Caco-2 (cell line): ENCODE data around the gene CTDSPL. TPM values are rescaled to one million over a fixed set of nuclear protein-coding genes. Genes with fewer than 3 reads are reported as not detected.

Source experiments
- BruUV-seq: library from RNA; stranded (reverse); fragments of 400-500 nt; replicated peaks from 2 replicates; lab custom pipeline; 2021; lab: Mats Ljungman, UMichigan
- CTCF ChIA-PET: fragments of 300-600 bp; sonication (Branson Sonifier 250); formaldehyde crosslinking; loops from one replicate; lab custom pipeline; 2022; ENCODE audit warnings: antibody characterized with exemption; lab: Charles Lee
- POLR2A ChIA-PET: fragments of 300-600 bp; sonication (Branson Sonifier 250); formaldehyde crosslinking; loops from one replicate; lab custom pipeline; 2022; ENCODE audit warnings: antibody characterized with exemption; lab: Charles Lee
- DNase-seq, 2 experiments: peaks; one replicate each; pipeline versions ENCODE4 v3.0.0 to v3.0.0-alpha.2; 2020 to 2022
- H3K27me3 ChIP-seq: replicated peaks from 2 replicates; pipeline ENCODE4 v1.6.0; 2011; ENCODE audit warnings: low read length; ENCODE audit not compliant: control insufficient read depth, insufficient read depth
- H3K36me3 ChIP-seq: 2 replicates; pipeline ENCODE4 v1.5.1; 2011; ENCODE audit warnings: low read length; ENCODE audit not compliant: control insufficient read depth, insufficient read depth
- H3K4me1 ChIP-seq: fragments of 250-450 bp; sonication (Bioruptor Pico); 2 replicates; pipeline ENCODE4 v1.5.1; 2020; ENCODE audit warnings: mild to moderate bottlenecking
- H3K4me3 ChIP-seq: 2 replicates; pipeline ENCODE4 v1.5.1; 2011; ENCODE audit warnings: low read depth, mild to moderate bottlenecking, control low read depth, low read length
- H3K9me3 ChIP-seq: fragments of 250-450 bp; sonication (Bioruptor Pico); 2 replicates; pipeline ENCODE4 v1.5.1; 2020; ENCODE audit warnings: mild to moderate bottlenecking, moderate library complexity
- H3K27ac Mint-ChIP-seq: one replicate; pipeline ENCODE4 v1.8.0; 2022; ENCODE audit warnings: mixed read lengths; ENCODE audit not compliant: unreplicated experiment
- H3K27me3 Mint-ChIP-seq: one replicate; pipeline ENCODE4 v1.8.0; 2022; ENCODE audit warnings: mixed read lengths; ENCODE audit not compliant: insufficient read depth, unreplicated experiment
- H3K36me3 Mint-ChIP-seq: one replicate; pipeline ENCODE4 v1.8.0; 2022; ENCODE audit warnings: mild to moderate bottlenecking, mixed read lengths; ENCODE audit not compliant: insufficient read depth, unreplicated experiment
- H3K4me1 Mint-ChIP-seq: one replicate; pipeline ENCODE4 v1.8.0; 2022; ENCODE audit warnings: low read depth, mixed read lengths; ENCODE audit not compliant: unreplicated experiment
- H3K4me3 Mint-ChIP-seq: one replicate; pipeline ENCODE4 v1.8.0; 2022; ENCODE audit warnings: mild to moderate bottlenecking, moderate library complexity, mixed read lengths; ENCODE audit not compliant: unreplicated experiment
- H3K9me3 Mint-ChIP-seq: one replicate; pipeline ENCODE4 v1.8.0; 2022; ENCODE audit warnings: mixed read lengths; ENCODE audit not compliant: unreplicated experiment
- intact Hi-C: fragments of 100-400 bp; cut with micrococcal nuclease; formaldehyde crosslinking; loops from one replicate; pipeline ENCODE4 v1.10.0; 2022; ENCODE audit not compliant: unreplicated experiment
- total RNA-seq: library from RNA; stranded (reverse); gene quantifications from 2 replicates; pipeline ENCODE4 v1.2.3, GENCODE V29; 2022
- TF ChIP-seq, protein P1 (sequence below), 2 experiments: fragments of 200-600 bp in 1 of 2; IDR thresholded peaks; 1 replicate in 1 of 2; 2 replicates in 1 of 2; pipeline versions ENCODE4 v1.5.1 to v1.8.0; 2011 to 2022; ENCODE audit warnings: antibody characterized with exemption in 1 of 2, control low read depth in 1 of 2, inconsistent platforms in 1 of 2, low read depth in 1 of 2, low read length in 1 of 2, mild to moderate bottlenecking in 1 of 2, moderate library complexity in 1 of 2; ENCODE audit not compliant: insufficient read depth in 1 of 2, severe bottlenecking in 1 of 2, unreplicated experiment in 1 of 2

Gene CTDSPL
- total RNA-seq, 1 experiment from 2014 or later, result 60.9 TPM

DNA sequence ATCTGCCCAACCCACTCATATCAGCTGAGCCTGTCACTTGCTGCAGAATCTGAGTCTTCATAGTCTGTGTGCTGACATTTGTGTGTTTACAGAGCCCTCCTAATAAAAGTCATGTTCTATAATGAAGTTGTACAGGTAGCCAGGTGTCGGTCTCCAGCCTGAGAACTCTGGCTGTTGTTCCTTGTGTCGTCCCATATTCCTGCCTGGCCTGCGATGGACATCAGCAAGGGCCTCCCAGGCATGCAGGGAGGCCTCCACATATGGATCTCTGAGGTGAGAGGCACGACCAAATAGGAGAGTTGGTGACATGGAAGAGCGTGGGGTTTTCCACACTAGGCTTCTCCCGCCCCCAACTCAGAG, 131.8 kb downstream of the CTDSPL start:
- Histone ChIP-seq H3K27me3 (no peaks in the 10 kb centered on the region), H3K36me3 (no peaks in the 10 kb centered on the region), H3K4me3 (no peak overlapping the region), H3K9me3 (no peaks in the 10 kb centered on the region), H3K4me1 (peaks cover 93% of the 10 kb centered on the region)
- Mint-ChIP-seq H3K4me3 (peak overlapping the region; percentile 73), H3K27me3 (no peaks in the 10 kb centered on the region), H3K27ac (peak overlapping the region; percentile 100), H3K9me3 (no peaks in the 10 kb centered on the region), H3K36me3 (peaks cover 32% of the 10 kb centered on the region), H3K4me1 (peaks cover 68% of the 10 kb centered on the region)
- TF ChIP-seq, protein P1, sequence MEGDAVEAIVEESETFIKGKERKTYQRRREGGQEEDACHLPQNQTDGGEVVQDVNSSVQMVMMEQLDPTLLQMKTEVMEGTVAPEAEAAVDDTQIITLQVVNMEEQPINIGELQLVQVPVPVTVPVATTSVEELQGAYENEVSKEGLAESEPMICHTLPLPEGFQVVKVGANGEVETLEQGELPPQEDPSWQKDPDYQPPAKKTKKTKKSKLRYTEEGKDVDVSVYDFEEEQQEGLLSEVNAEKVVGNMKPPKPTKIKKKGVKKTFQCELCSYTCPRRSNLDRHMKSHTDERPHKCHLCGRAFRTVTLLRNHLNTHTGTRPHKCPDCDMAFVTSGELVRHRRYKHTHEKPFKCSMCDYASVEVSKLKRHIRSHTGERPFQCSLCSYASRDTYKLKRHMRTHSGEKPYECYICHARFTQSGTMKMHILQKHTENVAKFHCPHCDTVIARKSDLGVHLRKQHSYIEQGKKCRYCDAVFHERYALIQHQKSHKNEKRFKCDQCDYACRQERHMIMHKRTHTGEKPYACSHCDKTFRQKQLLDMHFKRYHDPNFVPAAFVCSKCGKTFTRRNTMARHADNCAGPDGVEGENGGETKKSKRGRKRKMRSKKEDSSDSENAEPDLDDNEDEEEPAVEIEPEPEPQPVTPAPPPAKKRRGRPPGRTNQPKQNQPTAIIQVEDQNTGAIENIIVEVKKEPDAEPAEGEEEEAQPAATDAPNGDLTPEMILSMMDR (IDR thresholded peaks at IDR 0.05; ENCODE audit: insufficient read depth in 1 of 2, low read depth in 1 of 2, low read length in 1 of 2, severe bottlenecking in 1 of 2, unreplicated experiment in 1 of 2), result no peak
- no TSS peak for BruUV-seq
- intact Hi-C loops, result loop anchor here (1.0 kb wide), 1 partner anchor 57 kb away; no protein-coding TSS in a partner anchor
- ChIA-PET POLR2A (no interaction called here), CTCF (interaction anchor here (0.9 kb wide), 1 partner anchor 10 kb away, joined by 3 read pairs; no protein-coding TSS in a partner anchor)
- DNase-seq, result no peak

DNA sequence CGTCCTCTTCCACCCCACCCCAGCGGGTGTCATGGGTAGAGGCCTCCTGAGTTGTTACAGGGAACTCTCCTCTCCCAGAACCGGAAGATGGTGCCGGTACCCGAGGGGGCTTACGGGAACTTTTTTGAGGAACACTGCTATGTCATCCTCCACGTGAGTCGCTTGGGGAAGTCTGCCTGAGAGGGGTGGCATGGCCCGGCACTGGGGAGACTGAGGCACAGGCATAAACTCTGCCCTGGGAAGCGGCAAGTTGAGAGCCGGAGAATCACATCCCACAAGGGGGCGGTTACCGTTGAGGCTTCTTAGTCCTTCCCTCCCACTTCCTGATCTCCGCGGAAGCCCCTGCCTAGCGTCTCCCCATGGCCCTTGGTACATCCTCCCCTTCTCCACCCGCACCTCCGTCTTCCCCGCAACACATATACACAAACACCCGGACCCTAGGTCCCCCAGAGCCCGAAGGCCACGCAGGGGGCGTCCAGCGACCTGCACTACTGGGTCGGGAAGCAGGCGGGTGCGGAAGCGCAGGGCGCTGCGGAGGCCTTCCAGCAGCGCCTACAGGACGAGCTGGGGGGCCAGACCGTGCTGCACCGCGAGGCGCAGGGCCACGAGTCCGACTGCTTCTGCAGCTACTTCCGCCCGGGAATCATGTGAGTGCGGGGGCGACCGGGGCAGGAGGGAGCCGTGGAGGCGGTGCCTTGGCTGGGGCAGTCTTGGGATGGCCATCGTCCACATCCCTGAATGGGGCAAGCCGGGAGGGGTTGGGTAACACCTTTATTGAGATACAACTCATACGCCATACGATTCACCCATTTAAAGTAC, 132.3 kb downstream of the CTDSPL start:
- H3K9me3 Mint-ChIP-seq, result no peaks in the 10 kb centered on the region
- H3K27me3 Mint-ChIP-seq, result no peaks in the 10 kb centered on the region
- Histone ChIP-seq H3K4me1 (peaks cover 87% of the 10 kb centered on the region), H3K27me3 (no peaks in the 10 kb centered on the region), H3K4me3 (no peak overlapping the region), H3K36me3 (no peaks in the 10 kb centered on the region), H3K9me3 (no peaks in the 10 kb centered on the region)
- TF ChIP-seq, protein P1 (IDR thresholded peaks at IDR 0.05; ENCODE audit: insufficient read depth in 1 of 2, low read depth in 1 of 2, low read length in 1 of 2, severe bottlenecking in 1 of 2, unreplicated experiment in 1 of 2), result no peak
- BruUV-seq, result no TSS peak
- peak overlapping the region; percentile 100 for H3K27ac Mint-ChIP-seq
- intact Hi-C loops, result loop anchor here (1.0 kb wide), 1 partner anchor 58 kb away; no protein-coding TSS in a partner anchor
- CTCF ChIA-PET, result no interaction called here
- peaks cover 33% of the 10 kb centered on the region for H3K36me3 Mint-ChIP-seq
- DNase-seq, result no peak
- H3K4me1 Mint-ChIP-seq, result peaks cover 68% of the 10 kb centered on the region
- POLR2A ChIA-PET, result no interaction called here
- H3K4me3 Mint-ChIP-seq, result peak overlapping the region; percentile 73

DNA sequence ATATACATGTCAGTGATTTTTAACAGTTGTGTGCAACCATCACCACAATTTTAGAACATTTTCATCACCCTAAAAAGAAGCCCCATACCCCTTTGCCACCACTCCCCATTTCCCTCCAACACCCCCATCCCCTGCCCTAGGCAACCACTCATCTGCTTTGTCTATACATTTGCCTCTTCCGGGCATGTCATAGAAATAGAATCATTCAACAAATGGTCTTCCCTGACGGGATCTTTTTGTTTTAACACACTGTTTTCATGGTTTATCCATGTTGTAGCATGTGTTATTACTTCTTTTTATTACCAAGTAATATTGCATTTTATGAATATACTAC, 132.9 kb downstream of the CTDSPL start:
- Histone ChIP-seq H3K4me1 (peaks cover 88% of the 10 kb centered on the region), H3K4me3 (no peak overlapping the region), H3K9me3 (no peaks in the 10 kb centered on the region), H3K27me3 (no peaks in the 10 kb centered on the region), H3K36me3 (no peaks in the 10 kb centered on the region)
- H3K36me3 Mint-ChIP-seq, result peaks cover 32% of the 10 kb centered on the region
- H3K27ac Mint-ChIP-seq, result peak overlapping the region; percentile 100
- H3K4me1 Mint-ChIP-seq, result peaks cover 68% of the 10 kb centered on the region
- CTCF ChIA-PET, result no interaction called here
- DNase-seq, result no peak
- H3K27me3 Mint-ChIP-seq, result no peaks in the 10 kb centered on the region
- H3K9me3 Mint-ChIP-seq, result no peaks in the 10 kb centered on the region
- TF ChIP-seq, protein P1 (IDR thresholded peaks at IDR 0.05; ENCODE audit: insufficient read depth in 1 of 2, low read depth in 1 of 2, low read length in 1 of 2, severe bottlenecking in 1 of 2, unreplicated experiment in 1 of 2), result no peak
- POLR2A ChIA-PET, result no interaction called here
- intact Hi-C loops, result no loop called here
- BruUV-seq, result no TSS peak
- H3K4me3 Mint-ChIP-seq, result no peak overlapping the region
